ENCODE data around the gene HK2.

GRCh38 chr2:74847070-74847858, 13.3 kb downstream of the HK2 start:
- TF ChIP-seq CTCF (conservative IDR thresholded peaks at IDR 0.05; ENCODE audit: low read depth, low read length) (no peak), POLR2A (IDR thresholded peaks at IDR 0.05; ENCODE audit: low read depth, low read length) (no peak)

Measured in IMR-90 (cell line).